Measurements from ENCODE around the gene CNFN.

Gene CNFN

GRCh38 chr19:42423462-42424344, 33.6 kb upstream of the CNFN start:
- Histone ChIP-seq H3K36me3 (ENCODE audit: control insufficient read depth, insufficient read depth, low read length) (no peaks in the 10 kb centered on the region), H3K27ac (ENCODE audit: low read length) (no peak overlapping the region), H3K4me3 (ENCODE audit: low read length) (peak overlapping the region; percentile 67; the same call in 1 of the 2 replicates), H3K27me3 (ENCODE audit: control insufficient read depth, insufficient read depth, low read length) (peaks cover 5% of the 10 kb centered on the region; the same call in 1 of the 2 replicates), H3K4me1 (ENCODE audit: control insufficient read depth, insufficient read depth, low read length) (peaks cover 1% of the 10 kb centered on the region), H3K9me3 (ENCODE audit: control insufficient read depth, insufficient read depth, low read length) (no peaks in the 10 kb centered on the region)
- no CpG with 5 or more reads among the region's 65 CpGs for WGBS (ENCODE audit: insufficient coverage, insufficient read length)
- DNase-seq (ENCODE audit: low read depth, low spot score): no peak

GRCh38 chr19:42422901-42423461, 32.9 kb upstream of the CNFN start:
- Histone ChIP-seq H3K27ac (ENCODE audit: low read length) (no peak overlapping the region), H3K27me3 (ENCODE audit: control insufficient read depth, insufficient read depth, low read length) (peaks cover 5% of the 10 kb centered on the region; the same call in 1 of the 2 replicates), H3K9me3 (ENCODE audit: control insufficient read depth, insufficient read depth, low read length) (no peaks in the 10 kb centered on the region), H3K4me3 (ENCODE audit: low read length) (peak overlapping the region; percentile 67; the same call in 1 of the 2 replicates), H3K4me1 (ENCODE audit: control insufficient read depth, insufficient read depth, low read length) (peaks cover 1% of the 10 kb centered on the region), H3K36me3 (ENCODE audit: control insufficient read depth, insufficient read depth, low read length) (no peaks in the 10 kb centered on the region)
- no CpG with 5 or more reads among the region's 38 CpGs for WGBS (ENCODE audit: insufficient coverage, insufficient read length)
- DNase-seq (ENCODE audit: low read depth, low spot score): no peak

- peaks cover 1% of the 10 kb centered on the region for H3K4me1 ChIP-seq (ENCODE audit: control insufficient read depth, insufficient read depth, low read length)
- no CpG with 5 or more reads among the region's 17 CpGs for WGBS (ENCODE audit: insufficient coverage, insufficient read length)
- H3K36me3 ChIP-seq (ENCODE audit: control insufficient read depth, insufficient read depth, low read length): no peaks in the 10 kb centered on the region
- peaks cover 5% of the 10 kb centered on the region; the same call in 1 of the 2 replicates for H3K27me3 ChIP-seq (ENCODE audit: control insufficient read depth, insufficient read depth, low read length)
- H3K9me3 ChIP-seq (ENCODE audit: control insufficient read depth, insufficient read depth, low read length): no peaks in the 10 kb centered on the region
- DNase-seq (ENCODE audit: low read depth, low spot score): no peak
- peak overlapping the region; percentile 67; the same call in 1 of the 2 replicates for H3K4me3 ChIP-seq (ENCODE audit: low read length)
- H3K27ac ChIP-seq (ENCODE audit: low read length): no peak overlapping the region
These were observed 32.2 kb upstream of the CNFN start for GRCh38 chr19:42422092-42422900.

GRCh38 chr19:42421591-42422031, 31.5 kb upstream of the CNFN start:
- Histone ChIP-seq H3K27ac (ENCODE audit: low read length) (no peak overlapping the region), H3K27me3 (ENCODE audit: control insufficient read depth, insufficient read depth, low read length) (peaks cover 5% of the 10 kb centered on the region; the same call in 1 of the 2 replicates), H3K4me1 (ENCODE audit: control insufficient read depth, insufficient read depth, low read length) (peaks cover 1% of the 10 kb centered on the region), H3K36me3 (ENCODE audit: control insufficient read depth, insufficient read depth, low read length) (no peaks in the 10 kb centered on the region), H3K4me3 (ENCODE audit: low read length) (no peak overlapping the region), H3K9me3 (ENCODE audit: control insufficient read depth, insufficient read depth, low read length) (no peaks in the 10 kb centered on the region)
- WGBS (ENCODE audit: insufficient coverage, insufficient read length): no CpG with 5 or more reads among the region's 9 CpGs
- DNase-seq (ENCODE audit: low read depth, low spot score): no peak

- no peak overlapping the region for H3K4me3 ChIP-seq (ENCODE audit: low read length)
- no peaks in the 10 kb centered on the region for H3K9me3 ChIP-seq (ENCODE audit: control insufficient read depth, insufficient read depth, low read length)
- no CpG with 5 or more reads among the region's 4 CpGs for WGBS (ENCODE audit: insufficient coverage, insufficient read length)
- H3K27ac ChIP-seq (ENCODE audit: low read length): no peak overlapping the region
- H3K36me3 ChIP-seq (ENCODE audit: control insufficient read depth, insufficient read depth, low read length): no peaks in the 10 kb centered on the region
- no peak for DNase-seq (ENCODE audit: low read depth, low spot score)
- H3K4me1 ChIP-seq (ENCODE audit: control insufficient read depth, insufficient read depth, low read length): peaks cover 1% of the 10 kb centered on the region
- H3K27me3 ChIP-seq (ENCODE audit: control insufficient read depth, insufficient read depth, low read length): peaks cover 5% of the 10 kb centered on the region; the same call in 1 of the 2 replicates
These were observed 31.0 kb upstream of the CNFN start for GRCh38 chr19:42421101-42421500.

- Histone ChIP-seq H3K4me1 (ENCODE audit: control insufficient read depth, insufficient read depth, low read length) (peaks cover 1% of the 10 kb centered on the region), H3K27me3 (ENCODE audit: control insufficient read depth, insufficient read depth, low read length) (peaks cover 2% of the 10 kb centered on the region; the same call in 1 of the 2 replicates), H3K9me3 (ENCODE audit: control insufficient read depth, insufficient read depth, low read length) (no peaks in the 10 kb centered on the region), H3K27ac (ENCODE audit: low read length) (no peak overlapping the region), H3K4me3 (ENCODE audit: low read length) (no peak overlapping the region), H3K36me3 (ENCODE audit: control insufficient read depth, insufficient read depth, low read length) (no peaks in the 10 kb centered on the region)
- WGBS (ENCODE audit: insufficient coverage, insufficient read length): no CpG with 5 or more reads among the region's 10 CpGs
- DNase-seq (ENCODE audit: low read depth, low spot score): no peak
These were observed 30.0 kb upstream of the CNFN start for GRCh38 chr19:42420055-42420544.

GRCh38 chr19:42419309-42419708, 29.2 kb upstream of the CNFN start:
- no peak for DNase-seq (ENCODE audit: low read depth, low spot score)
- WGBS (ENCODE audit: insufficient coverage, insufficient read length): no CpG with 5 or more reads among the region's 6 CpGs
- Histone ChIP-seq H3K4me1 (ENCODE audit: control insufficient read depth, insufficient read depth, low read length) (peaks cover 1% of the 10 kb centered on the region), H3K9me3 (ENCODE audit: control insufficient read depth, insufficient read depth, low read length) (no peaks in the 10 kb centered on the region), H3K36me3 (ENCODE audit: control insufficient read depth, insufficient read depth, low read length) (no peaks in the 10 kb centered on the region), H3K27ac (ENCODE audit: low read length) (no peak overlapping the region), H3K4me3 (ENCODE audit: low read length) (no peak overlapping the region), H3K27me3 (ENCODE audit: control insufficient read depth, insufficient read depth, low read length) (no peaks in the 10 kb centered on the region; the same call in 1 of the 2 replicates)

- H3K36me3 ChIP-seq (ENCODE audit: control insufficient read depth, insufficient read depth, low read length): no peaks in the 10 kb centered on the region
- no peak overlapping the region for H3K4me3 ChIP-seq (ENCODE audit: low read length)
- H3K9me3 ChIP-seq (ENCODE audit: control insufficient read depth, insufficient read depth, low read length): no peaks in the 10 kb centered on the region
- no CpG with 5 or more reads among the region's 4 CpGs for WGBS (ENCODE audit: insufficient coverage, insufficient read length)
- H3K4me1 ChIP-seq (ENCODE audit: control insufficient read depth, insufficient read depth, low read length): no peaks in the 10 kb centered on the region; the same call in 1 of the 2 replicates
- H3K27me3 ChIP-seq (ENCODE audit: control insufficient read depth, insufficient read depth, low read length): 0 out of 2 replicates have a peak, but pooled peaks cover 1% of the 10 kb centered on the region
- no peak overlapping the region for H3K27ac ChIP-seq (ENCODE audit: low read length)
- no peak for DNase-seq (ENCODE audit: low read depth, low spot score)
These were observed 22.6 kb upstream of the CNFN start for GRCh38 chr19:42412661-42413076.

- Histone ChIP-seq H3K27me3 (ENCODE audit: control insufficient read depth, insufficient read depth, low read length) (0 out of 2 replicates have a peak, but pooled peaks cover 1% of the 10 kb centered on the region), H3K36me3 (ENCODE audit: control insufficient read depth, insufficient read depth, low read length) (no peaks in the 10 kb centered on the region), H3K4me3 (ENCODE audit: low read length) (no peak overlapping the region), H3K27ac (ENCODE audit: low read length) (no peak overlapping the region), H3K4me1 (ENCODE audit: control insufficient read depth, insufficient read depth, low read length) (no peaks in the 10 kb centered on the region; the same call in 1 of the 2 replicates), H3K9me3 (ENCODE audit: control insufficient read depth, insufficient read depth, low read length) (no peaks in the 10 kb centered on the region)
- no peak for DNase-seq (ENCODE audit: low read depth, low spot score)
- no CpG with 5 or more reads among the region's 7 CpGs for WGBS (ENCODE audit: insufficient coverage, insufficient read length)
These were observed 22.1 kb upstream of the CNFN start for GRCh38 chr19:42412227-42412626.
